Natural killer cell treated with Interleukin-12 subunit alpha and Interleukin-12 subunit beta and Interleukin-15 and Interleukin-18, amount 100 ng/mL, for 72 hours (primary cell): ENCODE data around the gene ADARB2. TPM values are rescaled to one million over a fixed set of nuclear protein-coding genes. Genes with fewer than 3 reads are reported as not detected.
"Not testable (repeated sequence)": the region's sequence is repeated elsewhere in the genome, so short reads cannot be mapped to it uniquely, and the experiment has no call there.

ENCODE experiments used
- ATAC-seq, 2 donors: fragments of 150-1000 bp; cut with Tn5 transposase in 1 of 2; sonication (Bioruptor Pico), chemical (Tn5 transposase) in 1 of 2; 2 replicates each; pipeline ENCODE4 v1.10.0; 2021
- DNase-seq: peaks from one replicate; pipeline ENCODE4 v3.0.0; 2022; ENCODE audit warnings: low spot score
- H3K27ac Mint-ChIP-seq, 2 donors: 1 replicate in 1 of 2; 2 replicates in 1 of 2; pipeline ENCODE4 v1.8.0; 2022; ENCODE audit warnings: mixed read lengths in 2 of 2, mild to moderate bottlenecking in 1 of 2, moderate library complexity in 1 of 2
- H3K27me3 Mint-ChIP-seq, 2 donors: 1 replicate in 1 of 2; 2 replicates in 1 of 2; pipeline ENCODE4 v1.8.0; 2022; ENCODE audit warnings: mixed read lengths in 2 of 2
- H3K36me3 Mint-ChIP-seq: one replicate; pipeline ENCODE4 v1.8.0; 2022; ENCODE audit warnings: mixed read lengths
- H3K4me1 Mint-ChIP-seq, 2 donors: 1 replicate in 1 of 2; 2 replicates in 1 of 2; pipeline ENCODE4 v1.8.0; 2022; ENCODE audit warnings: low read depth in 2 of 2, mixed read lengths in 2 of 2, mild to moderate bottlenecking in 1 of 2
- H3K4me3 Mint-ChIP-seq: one replicate; pipeline ENCODE4 v1.8.0; 2022; ENCODE audit warnings: mixed read lengths
- H3K9me3 Mint-ChIP-seq: 2 replicates; pipeline ENCODE4 v1.8.0; 2022; ENCODE audit warnings: mixed read lengths
- total RNA-seq, 2 donors: library from RNA; stranded (reverse); gene quantifications; one replicate each; pipeline ENCODE4 v1.2.3, GENCODE V29; 2022

ADARB2 gene
- total RNA-seq, 2 donors from 2014 or later: not detected

DNA sequence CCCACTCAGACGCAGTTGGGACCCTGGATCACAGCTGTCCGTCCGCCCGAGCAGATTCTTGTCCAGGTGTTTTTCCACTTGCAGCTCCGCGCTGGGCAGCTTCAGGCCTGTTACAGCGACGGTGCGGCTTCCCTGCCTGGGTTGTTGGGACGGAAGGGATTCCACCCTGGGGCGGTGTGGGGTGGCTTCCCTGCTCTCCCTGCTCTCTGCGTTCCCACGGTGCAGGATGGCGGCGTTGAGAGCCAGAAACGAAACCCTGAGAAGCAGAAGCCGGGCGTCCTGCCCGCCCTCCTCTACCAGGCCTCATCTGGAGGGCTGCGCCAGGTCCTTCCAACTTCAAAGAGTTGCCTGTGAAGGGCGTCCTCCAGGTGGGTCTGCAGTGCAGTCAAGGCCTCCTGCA lies 194.4 kb downstream of the ADARB2 start:
- H3K4me3 Mint-ChIP-seq: no peak overlapping the region
- H3K4me1 Mint-ChIP-seq: no peaks in the 10 kb centered on the region
- no peaks in the 10 kb centered on the region for H3K27me3 Mint-ChIP-seq
- DNase-seq: no peak
- no peak for ATAC-seq
- no peaks in the 10 kb centered on the region for H3K36me3 Mint-ChIP-seq
- no peaks in the 10 kb centered on the region for H3K9me3 Mint-ChIP-seq
- H3K27ac Mint-ChIP-seq: no peak overlapping the region

- H3K4me3 Mint-ChIP-seq: no peak overlapping the region
- DNase-seq: no peak
- no peak overlapping the region for H3K27ac Mint-ChIP-seq
- no peaks in the 10 kb centered on the region for H3K36me3 Mint-ChIP-seq
- no peak for ATAC-seq
- no peaks in the 10 kb centered on the region for H3K4me1 Mint-ChIP-seq
- no peaks in the 10 kb centered on the region for H3K9me3 Mint-ChIP-seq
- H3K27me3 Mint-ChIP-seq: no peaks in the 10 kb centered on the region
These were observed 197.2 kb downstream of the ADARB2 start for GRCh38 chr10:1540144-1540543.

- no peak overlapping the region for H3K27ac Mint-ChIP-seq
- ATAC-seq: no peak
- no peaks in the 10 kb centered on the region for H3K36me3 Mint-ChIP-seq
- H3K4me1 Mint-ChIP-seq: no peaks in the 10 kb centered on the region
- DNase-seq: no peak
- no peak overlapping the region for H3K4me3 Mint-ChIP-seq
- no peaks in the 10 kb centered on the region for H3K27me3 Mint-ChIP-seq
- no peaks in the 10 kb centered on the region for H3K9me3 Mint-ChIP-seq
These were observed 198.1 kb downstream of the ADARB2 start for GRCh38 chr10:1539216-1539615.

GRCh38 chr10:1538531-1539061 lies 198.7 kb downstream of the ADARB2 start:
- H3K4me1 Mint-ChIP-seq: no peaks in the 10 kb centered on the region
- no peak overlapping the region for H3K4me3 Mint-ChIP-seq
- H3K9me3 Mint-ChIP-seq: no peaks in the 10 kb centered on the region
- DNase-seq (no peak), ATAC-seq (peak; percentile 36 to 62)
- no peaks in the 10 kb centered on the region for H3K27me3 Mint-ChIP-seq
- H3K27ac Mint-ChIP-seq: no peak overlapping the region
- no peaks in the 10 kb centered on the region for H3K36me3 Mint-ChIP-seq

DNA sequence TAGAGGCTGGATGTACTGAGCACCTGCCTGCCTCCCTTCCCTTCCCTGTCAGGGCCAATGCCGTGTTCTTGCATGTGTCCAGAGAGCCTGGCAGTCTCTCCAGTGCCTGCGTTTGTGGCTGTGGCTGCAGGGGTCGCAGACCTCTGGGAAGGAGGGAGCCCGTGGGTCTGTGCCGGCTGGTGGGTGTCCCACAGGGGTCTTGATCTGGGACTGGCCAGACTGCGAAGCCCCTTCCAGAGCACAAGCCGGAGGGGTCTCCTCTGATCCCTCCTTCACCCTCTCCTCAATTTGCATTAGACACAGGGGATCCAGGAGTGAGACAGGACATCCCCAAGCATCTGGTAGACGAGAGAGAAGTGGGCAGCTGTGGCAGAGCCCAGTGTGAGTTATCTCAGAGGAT lies 199.2 kb downstream of the ADARB2 start:
- no peaks in the 10 kb centered on the region for H3K4me1 Mint-ChIP-seq
- DNase-seq (no peak), ATAC-seq (peak; percentile 17 to 57)
- no peaks in the 10 kb centered on the region for H3K27me3 Mint-ChIP-seq
- no peaks in the 10 kb centered on the region for H3K9me3 Mint-ChIP-seq
- H3K4me3 Mint-ChIP-seq: no peak overlapping the region
- no peak overlapping the region for H3K27ac Mint-ChIP-seq
- H3K36me3 Mint-ChIP-seq: no peaks in the 10 kb centered on the region

DNA sequence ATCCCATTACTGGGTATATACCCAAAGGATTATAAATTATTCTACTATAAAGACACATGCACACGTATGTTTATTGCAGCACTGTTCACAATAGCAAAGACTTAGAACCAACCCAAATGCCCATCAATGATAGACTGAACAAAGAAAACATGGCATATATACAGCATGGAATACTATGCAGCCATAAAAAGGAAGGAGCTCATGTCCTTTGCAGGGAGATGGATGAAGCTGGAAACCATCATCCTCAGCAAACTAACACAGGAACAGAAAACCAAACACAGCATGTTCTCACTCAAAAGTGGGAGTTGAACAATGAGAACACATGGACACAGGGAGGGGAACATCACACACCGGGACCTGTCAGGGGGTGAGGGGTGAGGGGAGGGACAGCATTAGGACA lies 199.9 kb downstream of the ADARB2 start:
- H3K27me3 Mint-ChIP-seq, H3K36me3 Mint-ChIP-seq, H3K9me3 Mint-ChIP-seq, H3K27ac Mint-ChIP-seq, DNase-seq, H3K4me1 Mint-ChIP-seq, ATAC-seq, H3K4me3 Mint-ChIP-seq: not testable (repeated sequence)

DNA sequence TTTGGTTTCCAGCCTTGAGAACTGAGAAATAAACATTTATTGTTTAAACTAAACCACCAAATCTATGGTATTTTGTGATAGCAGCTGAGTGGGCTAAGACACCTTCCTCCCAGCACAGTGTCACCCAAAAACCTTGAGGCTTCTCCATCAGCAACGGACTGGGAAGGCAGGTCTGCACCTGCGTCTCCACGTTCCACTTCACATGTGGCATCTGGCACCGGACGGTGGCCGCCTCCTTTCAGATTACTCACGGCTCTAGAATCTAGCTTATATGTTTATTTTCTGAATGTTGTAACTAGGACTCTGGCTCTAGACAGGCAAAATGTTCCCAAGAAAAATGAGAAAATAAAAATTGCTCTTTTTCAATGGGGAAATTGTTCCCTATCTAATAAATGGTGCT lies 201.0 kb downstream of the ADARB2 start:
- DNase-seq (no peak), ATAC-seq (no peak)
- Mint-ChIP-seq H3K27me3 (no peaks in the 10 kb centered on the region), H3K27ac (no peak overlapping the region), H3K4me1 (no peaks in the 10 kb centered on the region), H3K4me3 (no peak overlapping the region), H3K36me3 (no peaks in the 10 kb centered on the region), H3K9me3 (no peaks in the 10 kb centered on the region)

GRCh38 chr10:1535301-1535965 lies 201.9 kb downstream of the ADARB2 start:
- Mint-ChIP-seq H3K27me3 (peaks cover 0 to under 1% of the 10 kb centered on the region in 2 donors), H3K36me3 (no peaks in the 10 kb centered on the region), H3K4me3 (no peak overlapping the region), H3K4me1 (no peaks in the 10 kb centered on the region), H3K27ac (no peak overlapping the region), H3K9me3 (no peaks in the 10 kb centered on the region)
- ATAC-seq (no peak), DNase-seq (no peak)

DNA sequence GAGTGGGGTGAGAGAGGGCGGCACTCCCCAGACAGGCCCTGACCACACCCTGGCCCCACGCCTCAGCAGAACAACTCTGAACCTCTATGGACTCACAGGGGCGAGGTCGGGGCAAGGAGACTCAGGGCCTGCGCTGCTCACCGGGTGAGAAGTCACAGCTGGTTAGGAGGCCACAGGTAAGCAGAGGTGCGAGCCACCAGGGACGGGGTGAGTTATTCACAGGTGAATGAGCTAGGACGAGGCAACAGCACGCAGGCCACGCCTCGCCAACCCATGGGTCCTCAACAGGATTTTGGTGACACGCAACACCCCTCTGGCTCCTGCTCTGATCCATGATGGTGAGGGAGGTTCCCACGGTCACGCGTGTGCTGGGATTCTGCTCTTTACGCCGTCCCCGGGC lies 202.5 kb downstream of the ADARB2 start:
- peaks cover 0 to 5% of the 10 kb centered on the region in 2 donors for H3K27me3 Mint-ChIP-seq
- DNase-seq (no peak), ATAC-seq (no peak)
- no peak overlapping the region for H3K27ac Mint-ChIP-seq
- no peaks in the 10 kb centered on the region for H3K36me3 Mint-ChIP-seq
- no peaks in the 10 kb centered on the region for H3K4me1 Mint-ChIP-seq
- H3K4me3 Mint-ChIP-seq: no peak overlapping the region
- no peaks in the 10 kb centered on the region for H3K9me3 Mint-ChIP-seq

GRCh38 chr10:1532636-1533035 lies 204.7 kb downstream of the ADARB2 start:
- H3K27me3 Mint-ChIP-seq: peaks cover 5 to 10% of the 10 kb centered on the region in 2 donors
- H3K9me3 Mint-ChIP-seq: no peaks in the 10 kb centered on the region
- H3K36me3 Mint-ChIP-seq: no peaks in the 10 kb centered on the region

GRCh38 chr10:1531883-1532597 lies 205.3 kb downstream of the ADARB2 start:
- Mint-ChIP-seq H3K27me3 (peaks cover 9 to 10% of the 10 kb centered on the region in 2 donors), H3K27ac (no peak overlapping the region), H3K9me3 (no peaks in the 10 kb centered on the region), H3K36me3 (no peaks in the 10 kb centered on the region), H3K4me1 (no peaks in the 10 kb centered on the region), H3K4me3 (no peak overlapping the region)
- ATAC-seq: no peak
- no peak for DNase-seq

More at GRCh38 chr10:1532636-1533035, 204.7 kb downstream of the ADARB2 start:
- DNase-seq (no peak), ATAC-seq (no peak)
- no peak overlapping the region for H3K4me3 Mint-ChIP-seq
- no peaks in the 10 kb centered on the region for H3K4me1 Mint-ChIP-seq
- H3K27ac Mint-ChIP-seq: no peak overlapping the region

GRCh38 chr10:1530871-1531517 lies 206.3 kb downstream of the ADARB2 start:
- ATAC-seq: no peak
- Mint-ChIP-seq H3K27ac (no peak overlapping the region), H3K9me3 (no peaks in the 10 kb centered on the region), H3K4me3 (no peak overlapping the region), H3K4me1 (no peaks in the 10 kb centered on the region), H3K36me3 (no peaks in the 10 kb centered on the region), H3K27me3 (peaks cover 9 to 10% of the 10 kb centered on the region in 2 donors)
- DNase-seq: no peak

GRCh38 chr10:1529806-1530413 lies 207.4 kb downstream of the ADARB2 start:
- H3K36me3 Mint-ChIP-seq: no peaks in the 10 kb centered on the region
- no peaks in the 10 kb centered on the region for H3K9me3 Mint-ChIP-seq
- DNase-seq (no peak), ATAC-seq (peak in 1 of 2 donors; percentile 39)
- peaks cover 0 to 4% of the 10 kb centered on the region in 2 donors for H3K4me1 Mint-ChIP-seq
- H3K4me3 Mint-ChIP-seq: no peak overlapping the region
- H3K27ac Mint-ChIP-seq: no peak overlapping the region
- H3K27me3 Mint-ChIP-seq: peaks cover 9 to 19% of the 10 kb centered on the region in 2 donors

DNA sequence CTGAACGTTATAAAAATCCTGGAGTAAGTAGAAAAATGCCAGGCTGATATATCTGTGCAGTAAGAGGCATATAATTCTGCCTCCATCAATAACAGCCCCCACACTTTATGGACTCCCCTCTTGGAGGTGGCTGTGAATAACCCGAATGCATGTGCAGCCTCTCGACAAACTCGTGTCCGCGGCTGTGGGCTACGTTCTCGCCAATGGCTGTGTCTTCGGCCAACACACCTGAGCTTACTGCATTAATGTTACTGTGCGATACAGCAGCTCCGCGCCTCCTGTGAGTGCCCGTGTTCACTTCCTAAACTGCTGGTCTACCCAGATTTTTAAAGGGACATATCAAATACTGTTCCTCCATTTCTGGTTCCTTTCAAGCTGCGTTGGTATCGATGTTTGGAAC lies 209.4 kb downstream of the ADARB2 start:
- Mint-ChIP-seq H3K4me3 (no peak overlapping the region), H3K4me1 (peaks cover 0 to 4% of the 10 kb centered on the region in 2 donors), H3K27me3 (peaks cover 12 to 19% of the 10 kb centered on the region in 2 donors), H3K9me3 (no peaks in the 10 kb centered on the region), H3K36me3 (no peaks in the 10 kb centered on the region), H3K27ac (no peak overlapping the region)
- ATAC-seq (no peak), DNase-seq (no peak)
